Measurements from ENCODE around the gene KCNQ5.

The KCNQ5 gene

DNA sequence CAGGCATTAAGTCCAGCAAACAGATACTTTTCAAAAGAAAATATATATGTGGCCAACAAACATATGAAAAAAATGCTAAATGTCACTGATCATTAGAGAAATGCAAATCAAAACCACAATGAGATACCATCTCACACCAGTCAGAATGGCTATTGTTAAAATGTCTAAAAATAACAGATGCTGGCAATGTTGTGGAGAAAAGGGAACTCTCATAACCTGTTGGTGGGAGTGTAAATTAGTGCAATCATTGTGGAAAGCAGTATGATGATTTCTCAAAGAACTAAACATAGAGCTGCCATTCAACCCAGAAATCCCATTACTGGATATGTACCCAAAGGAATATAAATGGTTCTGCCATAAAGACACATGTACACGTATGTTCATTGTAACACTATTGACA is 20.6 kb downstream of the KCNQ5 start:
- DNase-seq, result no peak

DNA sequence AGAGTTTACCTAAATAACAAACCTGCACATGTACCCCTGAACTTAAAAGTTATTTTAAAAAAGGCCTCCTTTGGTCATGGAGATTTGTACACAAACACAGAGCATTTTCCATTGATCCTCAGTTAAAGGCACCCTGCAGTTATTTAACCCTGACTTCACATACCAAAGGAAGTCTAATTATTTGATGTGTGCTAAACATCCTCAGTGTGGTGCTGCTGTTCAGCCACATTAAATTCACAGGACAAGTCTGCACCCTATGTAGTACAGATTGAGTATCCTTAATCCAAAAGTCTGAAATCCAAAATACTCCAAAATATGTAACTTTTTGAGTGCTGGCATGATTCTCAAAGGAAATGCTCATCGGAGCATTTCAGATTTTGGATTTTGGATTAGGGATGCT is 21.4 kb downstream of the KCNQ5 start:
- DNase-seq, result no peak

- no peak for DNase-seq
Observed at GRCh38 chr6:72646604-72647485, 25.0 kb downstream of the KCNQ5 start.

- no peak for DNase-seq
Observed at GRCh38 chr6:72647489-72647888, 25.6 kb downstream of the KCNQ5 start.

DNA sequence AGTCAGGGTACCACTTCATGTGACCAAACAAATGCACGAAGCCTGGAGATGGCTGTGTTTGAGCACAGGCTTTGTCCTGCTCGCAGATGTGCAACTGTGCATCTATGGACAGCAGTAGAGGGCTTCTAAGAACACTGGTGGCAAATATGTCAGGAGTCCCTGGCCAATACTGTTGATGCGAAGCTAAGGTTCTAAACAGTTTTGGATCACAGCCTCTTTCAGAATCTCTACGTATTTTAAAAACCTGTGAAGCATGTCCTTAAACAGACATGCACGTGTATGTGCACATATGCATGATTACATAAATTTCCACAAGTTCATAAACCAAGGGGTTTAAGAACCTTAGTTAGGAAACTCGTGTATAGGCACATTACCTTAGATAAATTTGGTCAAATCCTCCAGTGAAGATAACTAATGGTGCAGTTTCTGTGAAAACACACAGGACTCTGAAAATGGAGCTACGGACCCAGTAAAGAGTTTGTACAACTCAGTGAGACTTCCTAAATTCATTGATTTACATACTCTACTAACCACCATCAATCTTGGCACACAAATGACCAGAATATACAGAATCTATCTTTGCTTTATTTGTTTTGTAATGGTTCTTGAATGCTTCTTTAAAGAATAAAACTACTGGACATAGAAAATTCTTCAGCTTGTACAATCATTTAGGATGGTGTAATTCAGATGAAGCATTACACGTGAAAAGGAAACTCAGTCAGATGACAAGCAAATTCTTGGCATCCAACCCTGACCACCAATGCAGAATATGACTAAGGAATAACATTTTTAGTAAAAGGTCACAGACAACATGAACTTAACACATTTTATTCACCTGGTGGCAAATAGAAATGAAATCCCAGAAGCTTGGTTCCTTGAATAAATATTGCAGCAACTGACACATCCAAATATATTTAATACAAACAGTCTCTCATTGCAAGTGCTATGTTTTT is 27.4 kb downstream of the KCNQ5 start:
- peak; percentile 18 for DNase-seq

GRCh38 chr6:72650081-72650745 is 28.3 kb downstream of the KCNQ5 start:
- peak; percentile 17 for DNase-seq

DNA sequence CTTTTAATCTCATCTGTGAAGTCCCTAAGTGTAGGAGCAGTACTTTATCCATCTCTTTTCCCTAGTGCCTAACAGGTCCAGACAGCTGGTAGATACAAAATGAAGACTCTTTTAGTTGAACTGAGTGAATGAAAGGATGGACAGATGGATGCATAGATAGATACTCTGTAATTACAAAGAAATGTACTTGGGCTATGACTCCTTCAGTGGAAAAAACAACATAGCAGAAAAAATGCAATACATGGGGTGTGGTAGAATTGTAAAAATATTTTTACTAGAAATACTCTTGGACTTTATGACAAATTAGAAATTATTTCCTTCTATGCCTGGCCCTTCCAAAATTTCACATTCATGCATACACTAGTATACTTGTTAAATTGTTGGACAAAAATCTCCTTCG is 29.3 kb downstream of the KCNQ5 start:
- peak; percentile 32 for DNase-seq

DNA sequence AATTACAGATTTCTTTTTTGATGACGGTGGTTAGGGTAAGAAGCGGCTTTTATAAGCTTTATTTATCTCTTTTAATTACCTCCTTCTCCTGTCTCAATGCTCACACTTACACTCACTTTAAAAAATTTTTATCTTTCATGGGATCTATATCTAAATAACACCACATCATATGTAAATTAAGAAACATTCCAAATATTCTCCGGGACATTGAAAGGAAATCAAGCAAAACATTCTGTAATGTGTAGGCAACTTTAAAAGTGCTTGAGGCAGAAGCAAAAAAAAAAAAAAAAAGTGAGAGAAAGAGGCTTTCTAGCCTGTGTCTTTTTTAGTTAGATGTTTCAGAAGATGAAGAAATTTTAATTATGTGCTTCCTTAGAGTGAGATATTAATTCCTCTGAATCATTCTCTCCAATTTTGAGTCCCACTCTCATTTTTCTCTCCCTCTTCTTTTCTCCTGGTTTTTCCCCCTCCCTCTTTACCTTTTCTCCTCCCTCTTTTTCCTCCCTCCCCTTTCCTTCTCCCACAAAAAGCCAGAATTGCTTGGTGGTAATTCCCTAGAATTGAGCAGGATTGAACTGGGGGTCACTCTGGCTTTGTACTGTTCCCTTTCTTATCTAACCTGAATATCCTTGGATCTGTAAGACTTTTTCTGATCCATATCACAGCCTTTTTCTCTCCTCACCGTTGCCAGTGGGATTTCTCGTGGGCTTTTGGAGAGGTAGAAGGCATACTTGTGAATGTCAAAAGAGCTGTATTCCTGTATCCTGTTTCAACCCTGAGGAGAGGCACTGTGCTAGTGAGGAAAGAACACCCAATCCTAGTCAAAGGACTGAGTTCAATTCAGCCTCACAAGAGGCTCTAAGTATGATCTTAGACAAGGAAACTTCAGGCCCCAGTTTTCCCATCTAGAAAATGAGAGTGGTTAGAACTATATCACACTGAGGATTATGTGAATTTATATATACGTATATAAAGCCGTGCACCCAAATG is 30.4 kb downstream of the KCNQ5 start:
- peak; percentile 17 for DNase-seq

- DNase-seq, result no peak
Observed at GRCh38 chr6:72653026-72653425, 31.2 kb downstream of the KCNQ5 start.

DNA sequence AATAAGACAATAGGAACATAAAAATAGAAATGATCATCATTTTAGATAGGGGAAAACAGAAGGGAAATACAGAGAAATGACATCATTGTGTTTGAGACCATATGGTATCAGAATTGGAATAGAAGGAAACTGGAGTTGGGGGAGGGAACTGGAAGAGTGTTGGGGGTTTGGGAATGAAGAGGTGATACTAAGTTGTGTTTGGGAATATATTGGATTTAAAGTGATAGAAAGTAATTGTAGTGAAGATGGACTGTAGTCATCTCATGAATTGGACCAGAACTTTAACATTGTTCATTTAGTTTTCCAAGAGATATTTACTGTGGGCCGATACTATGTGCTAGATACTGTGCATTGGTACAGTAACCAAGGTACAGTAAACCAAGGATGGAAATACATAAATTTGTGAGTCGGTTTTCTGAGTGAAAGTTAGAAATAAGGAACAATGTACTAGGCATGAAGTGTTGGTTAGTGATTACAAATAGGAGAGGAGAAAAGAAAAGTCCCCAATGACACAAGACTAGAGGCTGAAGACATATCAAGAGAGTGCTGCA is 32.3 kb downstream of the KCNQ5 start:
- no peak for DNase-seq

DNA sequence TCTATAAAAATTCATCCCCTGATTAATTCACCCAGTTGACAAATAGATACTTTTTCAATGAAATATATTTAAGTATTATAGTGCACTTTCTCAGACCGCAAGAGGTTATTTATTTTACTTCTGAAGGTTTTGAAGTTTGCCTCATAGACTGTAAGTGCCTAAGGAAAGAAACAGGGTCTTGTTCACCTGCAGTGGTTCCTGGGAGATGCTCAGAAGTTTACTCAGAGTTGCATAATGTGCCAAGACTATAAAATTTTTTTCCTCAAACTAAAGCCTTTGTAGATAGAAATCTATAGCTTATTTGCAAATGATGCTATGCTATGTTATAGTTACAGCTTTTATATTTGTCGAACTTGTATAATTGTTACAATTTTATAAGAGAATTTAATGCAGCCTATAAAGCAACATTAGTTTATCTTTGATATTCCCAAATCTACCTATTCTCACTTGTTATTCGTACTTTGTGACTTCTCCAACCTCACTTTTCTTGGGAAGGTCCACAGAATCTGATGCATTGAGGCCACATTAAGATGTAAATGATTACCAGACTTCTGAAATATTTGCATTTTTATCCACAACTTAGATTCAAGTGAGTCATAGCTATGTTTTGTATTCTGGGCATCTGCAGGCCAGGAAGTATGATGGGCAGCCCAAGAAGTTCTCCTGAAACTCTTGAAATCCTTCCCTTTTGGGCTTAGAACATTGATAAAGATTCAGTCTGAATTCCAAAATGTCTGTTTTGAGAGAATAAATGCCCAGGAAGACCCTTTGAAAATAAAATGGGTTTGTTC is 35.7 kb downstream of the KCNQ5 start:
- no peak for DNase-seq

- DNase-seq, result no peak
Observed at GRCh38 chr6:72659754-72660153, 37.9 kb downstream of the KCNQ5 start.

DNA sequence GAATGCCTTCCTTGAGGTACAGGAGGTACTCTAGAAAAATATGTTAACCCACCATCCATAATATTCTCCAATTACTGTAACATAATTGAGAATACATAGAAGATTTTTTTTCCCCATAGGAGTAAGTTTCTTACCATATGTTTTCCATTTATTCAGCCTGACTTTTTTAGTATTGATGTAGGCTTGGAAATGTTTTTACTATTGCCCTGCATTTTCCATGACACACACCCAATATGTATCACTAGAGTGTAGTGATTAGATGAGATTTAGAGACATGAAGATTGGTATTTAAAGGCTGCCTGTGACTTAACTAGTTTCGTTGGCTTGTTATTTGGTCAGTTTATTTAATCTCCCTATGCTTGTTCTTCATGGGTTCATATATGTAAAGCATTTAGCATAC is 39.5 kb downstream of the KCNQ5 start:
- no peak for DNase-seq

DNA sequence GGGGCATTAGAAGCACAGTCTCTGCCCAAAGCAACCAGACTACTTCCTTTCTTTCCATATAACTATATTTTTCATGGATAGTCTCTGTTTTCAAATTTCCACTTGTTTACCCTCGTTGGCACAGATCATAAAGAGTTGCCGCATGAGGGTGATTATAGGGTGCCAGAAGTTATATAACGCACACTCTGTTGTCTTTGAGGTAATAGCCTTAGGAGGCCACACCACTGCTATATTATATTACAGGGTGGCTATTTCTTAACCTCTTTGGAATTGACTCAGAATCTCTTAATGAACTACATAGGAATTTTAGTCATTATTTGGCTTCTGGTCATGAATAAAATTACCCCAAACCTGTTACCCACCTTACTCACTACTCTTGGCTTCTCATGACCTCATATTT is 43.7 kb downstream of the KCNQ5 start:
- peak; percentile 74 for DNase-seq

DNA sequence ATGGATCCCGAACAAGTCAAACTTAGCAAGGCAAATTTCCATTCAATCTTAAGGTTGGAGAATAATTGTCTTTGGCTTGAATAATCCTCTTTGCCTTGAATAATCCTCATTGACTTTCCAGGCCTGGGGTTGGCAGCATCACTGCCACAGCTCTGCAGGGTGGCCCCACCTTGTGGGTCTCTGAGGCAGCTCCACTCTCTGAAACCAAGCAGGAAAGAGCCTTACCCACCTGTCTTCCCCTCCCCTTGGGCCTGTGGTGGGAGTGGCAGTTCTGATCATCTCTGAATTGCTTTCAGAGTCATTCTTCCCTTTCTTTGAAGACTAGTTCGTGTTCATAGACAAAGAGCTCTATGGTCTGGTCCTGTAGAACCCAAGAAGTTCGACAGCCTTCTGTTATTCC is 47.5 kb downstream of the KCNQ5 start:
- peak; percentile 17 for DNase-seq

- DNase-seq, result no peak
Observed at GRCh38 chr6:72672906-72673305, 51.0 kb downstream of the KCNQ5 start.

DNA sequence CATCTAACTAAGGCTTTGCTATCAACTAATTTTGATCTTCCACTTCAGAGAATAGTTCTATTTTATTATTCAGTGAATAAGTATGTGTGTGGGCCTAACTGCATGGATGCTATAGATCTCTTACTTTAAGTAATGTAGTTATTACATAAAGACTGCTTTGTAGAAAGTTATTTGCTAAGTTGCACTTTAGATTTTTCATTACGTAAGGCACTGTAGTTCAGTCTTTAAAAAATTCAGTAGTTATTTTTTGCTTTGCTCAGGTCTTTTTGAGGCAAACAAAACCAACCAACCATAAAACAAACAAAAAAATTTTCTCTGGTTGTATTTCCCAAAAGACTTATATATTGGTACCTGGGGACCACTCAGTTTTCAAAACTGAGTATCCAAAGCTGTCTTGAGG is 53.0 kb downstream of the KCNQ5 start:
- peak; percentile 9 for DNase-seq

GRCh38 chr6:72675396-72675795 is 53.5 kb downstream of the KCNQ5 start:
- DNase-seq, result no peak

- no peak for DNase-seq
Observed at GRCh38 chr6:72676995-72677394, 55.1 kb downstream of the KCNQ5 start.

GRCh38 chr6:72677740-72678139 is 55.9 kb downstream of the KCNQ5 start:
- DNase-seq, result no peak

- DNase-seq, result no peak
Observed at GRCh38 chr6:72683797-72684196, 61.9 kb downstream of the KCNQ5 start.
